Measurements from ENCODE around the gene ADAMTS13.

DNA sequence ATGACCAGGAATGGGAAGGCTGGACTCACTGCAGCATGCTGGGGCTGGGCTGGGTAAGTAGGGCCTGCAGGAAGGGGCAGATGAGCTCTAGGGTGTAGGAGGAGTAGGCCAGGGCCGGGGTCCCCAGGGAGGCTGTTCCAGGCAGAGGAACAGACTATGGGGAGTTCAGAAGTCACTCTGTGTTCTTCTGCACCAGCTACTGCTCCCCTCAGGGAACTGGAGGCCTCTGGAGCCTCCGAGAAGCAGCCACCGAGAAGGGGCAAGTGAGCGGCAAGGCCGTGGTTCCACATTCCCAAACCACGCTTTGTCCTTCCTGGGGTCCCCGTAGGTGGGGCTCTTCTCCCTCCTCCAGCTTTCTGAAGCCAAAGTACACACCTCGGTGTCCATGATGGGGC is 65.2 kb downstream of the ADAMTS13 start:
- TF ChIP-seq EZH2 (IDR thresholded peaks at IDR 0.05; ENCODE audit: borderline replicate concordance, low read length) (no peak), CTCF (IDR thresholded peaks at IDR 0.05; ENCODE audit: low read length) (no peak)
